K562 (cell line): Measurements from ENCODE around the gene S100A3.

Experiments used
- ARHGAP35 ChIP-seq: fragments of 450-650 bp; IDR thresholded peaks from 2 replicates; pipeline ENCODE4 v1.6.1; 2018; ENCODE audit not compliant: partially characterized antibody
- CC2D1A ChIP-seq: fragments of 450-650 bp; IDR thresholded peaks from 2 replicates; pipeline ENCODE4 v1.6.1; 2017; ENCODE audit warnings: mild to moderate bottlenecking
- CHD2 ChIP-seq: IDR thresholded peaks from 2 replicates; pipeline ENCODE4 v1.6.1; 2011; ENCODE audit warnings: low read depth, low read length
- CREB1 ChIP-seq, 2 experiments: sonication (generic) in 1 of 2; formaldehyde crosslinking in 1 of 2; IDR thresholded peaks; 2 replicates each; pipeline versions ENCODE4 v1.6.1 to v1.8.0; 2012 to 2022; ENCODE audit warnings: inconsistent platforms in 1 of 2, mild to moderate bottlenecking in 1 of 2, missing genetic modification reagents in 1 of 2, moderate library complexity in 1 of 2
- CTCF ChIP-seq, 3 experiments: IDR thresholded peaks in 2 of 3; conservative IDR thresholded peaks in 1 of 3; 2 replicates each; pipeline ENCODE4 v1.5.1; 2011 to 2012; ENCODE audit warnings: low read length in 3 of 3, mild to moderate bottlenecking in 3 of 3, control low read depth in 2 of 3, improper control_type of control experiment in 1 of 3, inconsistent platforms in 1 of 3, low read depth in 1 of 3, mixed read lengths in 1 of 3, moderate library complexity in 1 of 3; ENCODE audit not compliant: insufficient read depth in 2 of 3
- FOXK2 ChIP-seq, 2 experiments: fragments of 450-650 bp; IDR thresholded peaks in 1 of 2; conservative IDR thresholded peaks in 1 of 2; 2 replicates each; pipeline ENCODE4 v1.6.1; 2016; ENCODE audit warnings: low read depth in 2 of 2, mild to moderate bottlenecking in 1 of 2
- MAX ChIP-seq: sonication (generic); formaldehyde crosslinking; IDR thresholded peaks from 2 replicates; pipeline ENCODE4 v1.9.0; 2022; ENCODE audit warnings: mild to moderate bottlenecking, missing genetic modification reagents
- POLR2A ChIP-seq: fragments of 450-650 bp; conservative IDR thresholded peaks from 2 replicates; pipeline ENCODE4 v1.6.1; 2016
- TCF7L2 ChIP-seq: fragments of 150-350 bp; IDR thresholded peaks from 2 replicates; pipeline ENCODE4 v1.6.1; 2016; ENCODE audit warnings: low read depth, mild to moderate bottlenecking, low read length, moderate library complexity
- ZNF41 ChIP-seq: fragments of 250-450 bp; sonication (Bioruptor Pico); conservative IDR thresholded peaks from 2 replicates; pipeline ENCODE4 v1.4.0; 2020; ENCODE audit warnings: mild to moderate bottlenecking

- TF ChIP-seq ARHGAP35 (no peak), CC2D1A (no peak), CTCF (IDR thresholded peaks at IDR 0.05 in 2 of 3, conservative IDR thresholded peaks at IDR 0.05 in 1 of 3; ENCODE audit: insufficient read depth in 2 of 3, low read depth in 1 of 3, low read length in 3 of 3) (no peak), POLR2A (no peak), CREB1 (IDR thresholded peaks at IDR 0.05) (no peak), CREB1 (CRISPR knock-in tag; IDR thresholded peaks at IDR 0.05) (no peak), CHD2 (no peak), TCF7L2 (no peak), ZNF41 (no peak), FOXK2 (conservative IDR thresholded peaks at IDR 0.05 in 1 of 2, IDR thresholded peaks at IDR 0.05 in 1 of 2; ENCODE audit: low read depth in 2 of 2) (no peak), MAX (CRISPR knock-in tag) (no peak)
Observed at GRCh38 chr1:153583976-153584375, 34.9 kb upstream of the S100A3 start.
